Measurements from ENCODE around the gene PSME3IP1.

GRCh38 chr16:57213462-57213861 is 27.6 kb upstream of the PSME3IP1 start:
- no peak for TF ChIP-seq CTCF (IDR thresholded peaks at IDR 0.05; ENCODE audit: low read depth, low read length, poor library complexity, severe bottlenecking)
- TF ChIP-seq EZH2phosphoT487 (IDR thresholded peaks at IDR 0.05; ENCODE audit: borderline replicate concordance, low read length), result no peak

All from DOHH2 (cell line).